Stimulated activated naive CD8-positive, alpha-beta T cell treated with anti-CD3 and anti-CD28 coated beads, Interleukin-15, amount 100 ng/mL, for 72 hours (primary cell): ENCODE results near the gene VSTM5.
A peak's percentile ranks its signal among the peaks of the same experiment; 100 is the strongest.

Experiments
- ATAC-seq: fragments of 150-1000 bp; cut with Tn5 transposase; 2 replicates; pipeline ENCODE4 v1.10.0; 2021; ENCODE audit warnings: mild to moderate bottlenecking, moderate library complexity
- DNase-seq, 2 donors: peaks; one replicate each; pipeline ENCODE4 v3.0.0; 2021 to 2022
- H3K27ac Mint-ChIP-seq, 2 donors: one replicate each; pipeline ENCODE4 v1.8.0; 2022; ENCODE audit warnings: mild to moderate bottlenecking in 2 of 2, mixed read lengths in 2 of 2, moderate library complexity in 2 of 2
- H3K27me3 Mint-ChIP-seq: one replicate; pipeline ENCODE4 v1.8.0; 2022; ENCODE audit warnings: mixed read lengths
- H3K4me1 Mint-ChIP-seq: one replicate; pipeline ENCODE4 v1.8.0; 2022; ENCODE audit warnings: mild to moderate bottlenecking, mixed read lengths
- H3K4me3 Mint-ChIP-seq, 2 donors: one replicate each; pipeline ENCODE4 v1.8.0; 2022; ENCODE audit warnings: mild to moderate bottlenecking in 2 of 2, mixed read lengths in 2 of 2, moderate library complexity in 1 of 2
- H3K9me3 Mint-ChIP-seq, 2 donors: one replicate each; pipeline ENCODE4 v1.8.0; 2022; ENCODE audit warnings: mixed read lengths in 2 of 2

VSTM5 gene

GRCh38 chr11:93849201-93849600, 1.2 kb downstream of the VSTM5 start:
- Mint-ChIP-seq H3K27me3 (peaks cover 46% of the 10 kb centered on the region), H3K4me3 (no peak overlapping the region), H3K27ac (no peak overlapping the region), H3K4me1 (no peaks in the 10 kb centered on the region), H3K9me3 (no peaks in the 10 kb centered on the region)
- no peak for DNase-seq
- ATAC-seq, result no peak

DNA sequence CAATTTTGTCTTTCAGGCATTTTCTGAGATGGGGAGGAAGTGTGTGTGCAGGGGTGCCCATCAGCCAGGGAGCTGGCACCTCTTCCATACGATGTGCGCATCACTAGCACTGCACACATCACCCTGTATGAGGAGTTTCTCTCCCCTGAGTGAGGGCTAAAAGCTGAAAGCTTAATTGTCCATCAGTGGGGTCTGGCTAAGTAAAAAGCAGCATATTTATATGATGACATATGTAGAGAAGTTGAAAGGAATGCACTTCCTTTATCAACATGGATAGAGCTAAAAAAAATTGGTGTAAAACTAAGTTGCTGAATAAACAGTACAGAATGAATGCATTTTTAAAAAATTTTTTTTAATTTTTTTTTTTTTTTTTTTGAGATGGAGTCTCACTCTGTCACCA, 4.0 kb downstream of the VSTM5 start:
- DNase-seq (no peak), ATAC-seq (no peak)
- Mint-ChIP-seq H3K4me1 (no peaks in the 10 kb centered on the region), H3K9me3 (no peaks in the 10 kb centered on the region), H3K27ac (peak overlapping the region in 1 of 2 donors; percentile 90), H3K4me3 (no peak overlapping the region), H3K27me3 (peaks cover 35% of the 10 kb centered on the region)

DNA sequence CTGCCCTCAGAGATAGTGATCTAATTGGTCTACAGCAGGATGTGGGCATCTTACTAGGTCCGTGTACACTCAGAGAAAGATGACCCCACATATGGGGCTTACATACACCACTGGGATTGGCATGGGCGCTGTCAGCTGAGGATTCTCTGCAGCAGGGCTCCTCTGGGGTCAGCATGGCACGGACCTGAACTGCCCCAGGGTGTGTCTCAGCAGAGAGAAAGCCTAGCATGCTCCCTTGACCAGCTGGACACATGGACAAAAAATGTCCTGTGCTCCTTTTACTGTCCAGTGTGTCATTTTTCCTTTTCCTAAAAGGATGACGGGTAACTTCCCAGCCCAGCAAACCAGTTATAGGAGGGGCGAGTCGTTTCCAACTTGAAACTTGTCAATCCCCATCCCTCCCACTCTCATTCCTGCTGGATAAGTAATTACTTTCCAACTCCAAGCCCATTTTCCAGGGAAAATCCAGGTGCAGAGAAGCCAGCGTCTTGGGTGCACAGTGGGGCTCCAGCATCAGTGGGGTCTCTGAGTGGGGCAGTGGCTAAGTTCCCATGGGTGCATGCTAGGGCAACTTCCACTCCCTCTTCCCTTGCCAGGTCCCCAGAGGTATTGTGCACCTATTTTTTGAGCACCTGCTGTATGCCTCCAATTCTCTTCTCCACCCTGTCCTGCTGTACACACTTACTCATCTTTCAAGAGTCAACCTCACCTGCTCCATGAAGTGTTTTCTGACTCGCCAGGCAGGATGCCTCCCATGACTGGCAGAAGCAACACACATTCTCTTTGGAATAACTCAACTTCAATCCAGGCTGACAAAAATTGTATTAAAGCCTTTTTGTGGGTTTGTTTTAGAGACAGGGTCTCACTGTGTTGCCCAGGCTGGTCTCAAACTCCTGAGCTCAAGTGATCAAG, 5.0 kb downstream of the VSTM5 start:
- Mint-ChIP-seq H3K9me3 (no peaks in the 10 kb centered on the region), H3K27me3 (peaks cover 25% of the 10 kb centered on the region), H3K27ac (no peak overlapping the region), H3K4me3 (no peak overlapping the region), H3K4me1 (no peaks in the 10 kb centered on the region)
- ATAC-seq, result no peak
- DNase-seq, result no peak

GRCh38 chr11:93844568-93844967, 5.8 kb downstream of the VSTM5 start:
- ATAC-seq (no peak), DNase-seq (no peak)
- H3K4me1 Mint-ChIP-seq, result no peaks in the 10 kb centered on the region
- peaks cover 20% of the 10 kb centered on the region for H3K27me3 Mint-ChIP-seq
- no peaks in the 10 kb centered on the region for H3K9me3 Mint-ChIP-seq
- H3K27ac Mint-ChIP-seq, result peak overlapping the region in 1 of 2 donors; percentile 19
- no peak overlapping the region for H3K4me3 Mint-ChIP-seq

DNA sequence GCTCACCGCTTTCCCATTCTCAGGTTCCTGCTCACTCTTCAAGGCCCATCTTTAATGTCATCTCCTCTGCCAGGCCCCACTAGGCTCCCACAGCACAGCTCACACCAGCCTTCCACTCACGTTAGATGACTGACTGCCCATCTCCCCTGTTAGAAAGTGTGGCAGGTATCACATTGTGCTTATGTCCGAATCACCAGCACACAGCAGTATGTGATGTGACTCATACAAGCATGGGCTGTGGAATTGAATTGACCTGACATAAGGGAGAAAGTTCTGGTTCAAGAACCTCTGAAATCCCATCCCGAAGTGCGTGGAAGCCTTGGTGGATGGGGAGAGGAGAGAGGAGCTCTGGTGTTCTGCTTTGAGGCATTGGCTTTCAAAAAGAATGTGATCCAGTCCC, 6.5 kb downstream of the VSTM5 start:
- ATAC-seq (no peak), DNase-seq (no peak)
- H3K4me1 Mint-ChIP-seq, result no peaks in the 10 kb centered on the region
- H3K4me3 Mint-ChIP-seq, result no peak overlapping the region
- no peak overlapping the region for H3K27ac Mint-ChIP-seq
- H3K9me3 Mint-ChIP-seq, result no peaks in the 10 kb centered on the region
- H3K27me3 Mint-ChIP-seq, result peaks cover 14% of the 10 kb centered on the region

- Mint-ChIP-seq H3K4me1 (no peaks in the 10 kb centered on the region), H3K9me3 (no peaks in the 10 kb centered on the region), H3K27ac (no peak overlapping the region), H3K4me3 (no peak overlapping the region), H3K27me3 (no peaks in the 10 kb centered on the region)
- DNase-seq, result no peak
- no peak for ATAC-seq
Observed at GRCh38 chr11:93842461-93842860, 8.0 kb downstream of the VSTM5 start.

DNA sequence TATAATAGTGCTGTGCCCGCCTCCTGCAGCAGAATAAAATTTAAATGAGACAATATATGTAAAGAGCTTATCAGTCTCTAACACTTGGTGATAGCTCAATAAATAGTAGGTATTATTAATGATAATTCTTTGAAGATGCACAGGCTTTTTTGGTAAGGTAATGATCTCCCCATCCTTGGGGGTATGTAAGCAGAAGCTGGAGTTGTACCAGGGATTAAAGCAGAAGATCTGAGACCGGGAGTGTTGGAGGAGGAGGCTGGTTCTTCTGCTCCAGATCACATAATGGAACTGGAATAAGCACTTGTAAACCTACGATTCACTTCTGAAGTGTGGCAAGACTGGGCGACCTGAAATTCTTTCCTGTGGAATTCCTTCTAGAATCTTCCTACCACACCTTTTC, 8.4 kb downstream of the VSTM5 start:
- Mint-ChIP-seq H3K9me3 (no peaks in the 10 kb centered on the region), H3K4me3 (no peak overlapping the region), H3K4me1 (no peaks in the 10 kb centered on the region), H3K27ac (no peak overlapping the region), H3K27me3 (no peaks in the 10 kb centered on the region)
- no peak for DNase-seq
- no peak for ATAC-seq

- no peak for DNase-seq
- Mint-ChIP-seq H3K9me3 (no peaks in the 10 kb centered on the region), H3K27ac (no peak overlapping the region), H3K4me3 (no peak overlapping the region), H3K4me1 (no peaks in the 10 kb centered on the region), H3K27me3 (no peaks in the 10 kb centered on the region)
- no peak for ATAC-seq
Observed at GRCh38 chr11:93841446-93841845, 9.0 kb downstream of the VSTM5 start.

- H3K27me3 Mint-ChIP-seq, result no peaks in the 10 kb centered on the region
- H3K4me1 Mint-ChIP-seq, result no peaks in the 10 kb centered on the region
- ATAC-seq (no peak), DNase-seq (no peak)
- H3K27ac Mint-ChIP-seq, result no peak overlapping the region
- H3K4me3 Mint-ChIP-seq, result no peak overlapping the region
- no peaks in the 10 kb centered on the region for H3K9me3 Mint-ChIP-seq
Observed at GRCh38 chr11:93840981-93841380, 9.4 kb downstream of the VSTM5 start.

- no peak for DNase-seq
Observed at GRCh38 chr11:93840180-93840579, 10.2 kb downstream of the VSTM5 start.

GRCh38 chr11:93838967-93839366, 11.5 kb downstream of the VSTM5 start:
- Mint-ChIP-seq H3K27ac (peak overlapping the region in 1 of 2 donors; percentile 20), H3K4me1 (no peaks in the 10 kb centered on the region), H3K4me3 (no peak overlapping the region), H3K9me3 (no peaks in the 10 kb centered on the region), H3K27me3 (no peaks in the 10 kb centered on the region)
- no peak for DNase-seq
- no peak for ATAC-seq

More at GRCh38 chr11:93840180-93840579, 10.2 kb downstream of the VSTM5 start:
- H3K4me1 Mint-ChIP-seq, result no peaks in the 10 kb centered on the region
- no peak overlapping the region for H3K27ac Mint-ChIP-seq
- ATAC-seq, result no peak
- no peak overlapping the region for H3K4me3 Mint-ChIP-seq
- no peaks in the 10 kb centered on the region for H3K9me3 Mint-ChIP-seq
- no peaks in the 10 kb centered on the region for H3K27me3 Mint-ChIP-seq

- no peaks in the 10 kb centered on the region for H3K4me1 Mint-ChIP-seq
- no peaks in the 10 kb centered on the region for H3K27me3 Mint-ChIP-seq
- DNase-seq (no peak), ATAC-seq (no peak)
- no peak overlapping the region for H3K4me3 Mint-ChIP-seq
- no peak overlapping the region for H3K27ac Mint-ChIP-seq
- H3K9me3 Mint-ChIP-seq, result no peaks in the 10 kb centered on the region
Observed at GRCh38 chr11:93832780-93833179, 17.6 kb downstream of the VSTM5 start.

DNA sequence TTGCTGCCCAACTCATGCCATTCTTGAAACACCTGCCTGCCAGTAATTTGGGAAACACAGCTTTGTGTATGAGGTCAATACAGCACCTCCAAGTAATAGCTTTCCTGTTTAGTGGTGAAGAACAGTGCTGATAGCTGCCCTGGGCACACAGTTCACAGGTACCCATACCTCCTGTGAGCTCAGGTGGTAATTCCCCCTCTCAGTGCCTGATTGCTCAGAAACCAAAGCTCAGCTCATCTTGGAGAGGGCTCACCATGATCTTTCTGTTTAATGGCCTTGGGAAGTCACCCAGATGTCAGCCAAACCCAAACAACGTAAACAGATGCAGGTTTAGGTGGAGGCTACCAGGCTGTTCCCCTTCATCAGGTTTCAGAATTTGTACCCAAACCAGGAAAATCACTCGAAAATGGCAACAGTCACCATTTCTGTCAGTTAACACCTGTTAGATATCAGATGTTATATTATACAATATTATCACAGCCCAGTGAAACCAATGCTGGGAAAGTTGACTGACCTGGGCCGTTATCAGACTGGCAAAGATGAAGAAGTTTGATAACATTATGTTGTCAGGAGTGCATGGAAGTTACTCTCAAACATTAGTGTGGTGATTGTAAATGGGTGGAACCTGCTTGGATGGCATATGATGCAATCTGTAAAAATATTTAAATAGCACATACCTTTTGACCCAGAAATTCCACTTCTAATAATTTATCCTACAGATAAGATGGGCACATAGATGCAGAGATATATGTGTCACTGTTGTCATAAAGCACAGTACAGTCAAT, 18.9 kb downstream of the VSTM5 start:
- DNase-seq, result no peak
- H3K27me3 Mint-ChIP-seq, result no peaks in the 10 kb centered on the region
- H3K4me1 Mint-ChIP-seq, result no peaks in the 10 kb centered on the region
- no peak overlapping the region for H3K4me3 Mint-ChIP-seq
- no peaks in the 10 kb centered on the region for H3K9me3 Mint-ChIP-seq
- ATAC-seq, result no peak
- H3K27ac Mint-ChIP-seq, result no peak overlapping the region

GRCh38 chr11:93829598-93829997, 20.8 kb downstream of the VSTM5 start:
- no peak for ATAC-seq
- Mint-ChIP-seq H3K27ac (no peak overlapping the region), H3K9me3 (no peaks in the 10 kb centered on the region), H3K4me1 (no peaks in the 10 kb centered on the region), H3K27me3 (no peaks in the 10 kb centered on the region), H3K4me3 (no peak overlapping the region)
- DNase-seq, result no peak

DNA sequence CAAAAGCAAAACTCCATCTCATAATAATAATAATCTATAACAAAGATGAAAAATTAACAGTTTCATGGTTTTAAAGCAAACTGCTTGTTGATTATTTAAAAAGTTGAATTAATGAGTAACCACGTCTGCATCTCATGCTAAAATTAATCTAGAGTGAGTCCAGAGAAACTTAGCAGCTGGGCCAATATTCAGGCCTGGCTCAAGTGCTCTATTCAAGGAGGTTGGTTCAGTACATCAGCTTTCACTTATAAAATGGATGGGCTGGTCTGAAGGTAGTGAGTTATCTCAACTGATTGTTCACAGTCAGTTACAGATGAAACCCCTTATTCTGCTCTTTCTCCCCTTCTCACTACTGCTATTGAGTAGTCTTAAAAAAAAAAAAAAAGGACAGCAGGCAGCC, 23.1 kb downstream of the VSTM5 start:
- H3K27me3 Mint-ChIP-seq, result no peaks in the 10 kb centered on the region
- H3K4me3 Mint-ChIP-seq, result no peak overlapping the region
- DNase-seq (no peak), ATAC-seq (no peak)
- no peaks in the 10 kb centered on the region for H3K4me1 Mint-ChIP-seq
- no peak overlapping the region for H3K27ac Mint-ChIP-seq
- H3K9me3 Mint-ChIP-seq, result no peaks in the 10 kb centered on the region

DNA sequence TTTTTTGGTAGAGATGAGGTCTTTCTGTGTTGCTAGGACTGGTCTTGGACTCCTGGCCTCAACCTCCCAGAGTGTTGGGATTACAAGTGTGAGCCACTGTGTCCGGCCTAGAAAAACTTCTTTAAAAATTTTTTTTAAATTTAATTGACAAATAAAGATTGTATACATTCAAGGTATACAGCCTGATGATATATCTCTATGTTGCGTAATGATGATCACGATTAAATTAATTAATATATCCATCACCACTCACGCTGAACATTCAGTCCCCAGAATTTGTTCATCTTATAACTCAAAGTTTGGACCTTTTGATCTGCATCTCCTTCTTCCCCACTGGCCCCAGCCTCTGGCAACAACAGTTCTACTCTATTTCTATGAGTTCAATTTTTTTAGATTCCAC, 27.2 kb downstream of the VSTM5 start:
- no peak overlapping the region for H3K27ac Mint-ChIP-seq
- no peaks in the 10 kb centered on the region for H3K9me3 Mint-ChIP-seq
- H3K27me3 Mint-ChIP-seq, result no peaks in the 10 kb centered on the region
- no peak overlapping the region for H3K4me3 Mint-ChIP-seq
- H3K4me1 Mint-ChIP-seq, result no peaks in the 10 kb centered on the region
- ATAC-seq, result no peak
- DNase-seq, result no peak
